Stimulated activated CD4-positive, alpha-beta T cell treated with anti-CD3 and anti-CD28 coated beads, Interleukin-15, amount 100 ng/mL, for 1 hour (primary cell): ENCODE results near the gene MRPL20.
"Not testable (repeated sequence)": the region's sequence is repeated elsewhere in the genome, so short reads cannot be mapped to it uniquely, and the experiment has no call there.

ENCODE experiments used
- DNase-seq, 2 donors: peaks; one replicate each; pipeline ENCODE4 v3.0.0-alpha.2; 2020; ENCODE audit warnings: low read depth in 1 of 2, low spot score in 1 of 2

The MRPL20 gene

DNA sequence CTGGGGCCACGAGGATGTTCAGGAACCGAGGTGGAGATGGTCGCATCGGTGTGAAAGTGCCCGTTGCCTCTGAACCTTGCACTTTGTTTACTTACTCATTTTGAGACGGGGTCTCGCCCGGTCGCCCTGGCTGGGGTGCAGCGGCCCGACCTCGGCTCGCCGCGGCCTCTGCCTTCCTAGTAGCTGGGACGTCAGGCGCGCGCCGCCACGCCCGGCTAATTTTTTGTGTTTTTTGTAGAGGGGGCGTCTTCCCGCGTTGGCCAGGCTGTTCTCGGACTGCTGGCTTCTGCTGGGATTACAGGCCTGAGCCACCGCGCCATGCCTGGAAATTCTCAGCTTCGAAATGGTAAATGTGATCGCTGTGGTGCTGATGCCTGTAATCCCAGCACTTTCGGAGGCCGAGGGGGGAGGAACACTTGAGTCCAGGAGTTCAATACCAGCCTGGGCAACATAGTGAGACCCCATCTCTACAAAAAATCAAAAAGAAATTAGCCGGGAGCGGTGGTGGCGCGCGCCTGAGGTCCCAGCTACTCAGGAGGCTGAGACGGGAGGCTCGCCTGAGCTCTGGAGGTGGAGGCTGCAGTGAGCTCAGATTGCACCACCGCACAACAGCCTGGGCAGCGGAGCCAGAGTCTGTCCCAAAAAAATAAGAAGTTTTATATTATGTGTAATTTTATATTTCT lies 684 bp upstream of the MRPL20 start:
- no peak for DNase-seq

DNA sequence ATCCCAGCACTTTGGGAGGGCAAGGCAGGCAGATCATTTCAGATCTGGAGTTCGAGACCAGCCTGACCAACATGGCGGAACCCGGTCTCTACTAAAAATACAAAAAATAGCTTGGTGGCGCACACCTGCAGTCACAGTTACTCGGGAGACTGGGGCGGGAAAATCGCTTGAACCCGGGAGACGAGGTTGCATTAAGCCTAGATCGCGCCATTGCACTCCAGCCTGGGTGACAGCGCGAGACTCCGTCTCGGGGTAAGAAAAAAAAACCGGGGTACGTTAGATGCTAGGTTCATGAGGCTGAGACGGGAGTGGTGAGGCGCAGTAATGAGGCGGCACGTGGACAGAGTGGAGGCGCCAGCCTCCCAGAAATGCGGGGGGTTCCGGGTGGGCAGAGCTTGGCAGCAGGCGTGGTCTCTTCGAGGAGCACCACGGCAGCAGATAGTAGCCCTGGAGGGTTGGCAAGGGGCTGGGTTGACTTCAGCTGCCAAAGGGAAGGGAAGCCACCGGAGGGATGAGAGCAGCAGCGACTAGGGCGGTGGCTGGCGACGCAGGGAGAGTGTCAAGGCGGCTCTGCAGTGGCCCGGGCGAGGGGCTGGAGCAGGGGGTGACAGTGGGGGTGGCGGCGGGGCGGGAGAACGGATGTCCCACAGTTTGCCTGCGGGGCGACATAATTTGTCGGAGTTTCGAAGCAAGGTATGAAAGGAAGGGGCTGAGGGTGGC lies 832 bp downstream of the MRPL20 start:
- DNase-seq, result no peak

DNA sequence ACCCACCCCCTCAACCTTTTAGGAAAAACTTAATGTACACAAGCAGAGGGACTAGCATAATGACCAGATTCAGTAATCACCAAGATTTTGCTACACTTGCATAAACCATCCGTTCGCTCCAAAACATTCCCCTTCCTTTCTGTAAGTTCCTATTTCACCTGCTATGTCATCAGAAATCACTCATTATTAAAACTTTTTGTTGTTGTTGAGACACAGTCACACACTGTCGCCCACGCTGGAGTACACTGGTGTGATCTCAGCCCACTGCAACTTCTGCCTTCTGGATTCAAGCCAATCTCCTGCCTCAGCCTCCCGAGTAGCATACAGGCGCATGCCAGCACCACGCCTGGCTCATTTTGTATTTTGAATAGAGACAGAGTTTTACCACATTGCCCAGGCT lies 3.4 kb downstream of the MRPL20 start:
- no peak for DNase-seq

DNA sequence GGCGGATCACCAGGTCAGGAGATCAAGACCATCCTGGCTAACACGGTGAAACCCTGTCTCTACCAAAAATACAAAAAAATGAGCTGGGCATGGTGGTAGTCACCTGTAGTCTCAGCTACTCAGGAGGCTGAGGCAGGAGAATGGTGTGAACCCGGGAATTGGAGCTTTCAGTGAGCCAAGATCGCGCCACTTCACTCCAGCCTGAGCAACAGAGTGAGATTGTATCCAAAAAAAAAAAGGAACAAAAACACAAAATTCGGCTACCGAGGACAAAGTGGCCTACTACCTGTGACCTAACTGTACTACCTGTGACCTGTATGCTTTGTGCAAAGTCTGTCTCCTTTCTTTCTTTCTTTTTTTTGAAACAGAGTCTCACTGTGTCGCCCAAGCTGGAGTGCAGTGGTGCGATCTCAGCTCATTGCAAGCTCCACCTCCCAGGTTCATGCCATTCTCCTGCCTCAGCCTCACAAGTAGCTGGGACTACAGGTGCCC lies 4.1 kb downstream of the MRPL20 start:
- not testable (repeated sequence) for DNase-seq

DNA sequence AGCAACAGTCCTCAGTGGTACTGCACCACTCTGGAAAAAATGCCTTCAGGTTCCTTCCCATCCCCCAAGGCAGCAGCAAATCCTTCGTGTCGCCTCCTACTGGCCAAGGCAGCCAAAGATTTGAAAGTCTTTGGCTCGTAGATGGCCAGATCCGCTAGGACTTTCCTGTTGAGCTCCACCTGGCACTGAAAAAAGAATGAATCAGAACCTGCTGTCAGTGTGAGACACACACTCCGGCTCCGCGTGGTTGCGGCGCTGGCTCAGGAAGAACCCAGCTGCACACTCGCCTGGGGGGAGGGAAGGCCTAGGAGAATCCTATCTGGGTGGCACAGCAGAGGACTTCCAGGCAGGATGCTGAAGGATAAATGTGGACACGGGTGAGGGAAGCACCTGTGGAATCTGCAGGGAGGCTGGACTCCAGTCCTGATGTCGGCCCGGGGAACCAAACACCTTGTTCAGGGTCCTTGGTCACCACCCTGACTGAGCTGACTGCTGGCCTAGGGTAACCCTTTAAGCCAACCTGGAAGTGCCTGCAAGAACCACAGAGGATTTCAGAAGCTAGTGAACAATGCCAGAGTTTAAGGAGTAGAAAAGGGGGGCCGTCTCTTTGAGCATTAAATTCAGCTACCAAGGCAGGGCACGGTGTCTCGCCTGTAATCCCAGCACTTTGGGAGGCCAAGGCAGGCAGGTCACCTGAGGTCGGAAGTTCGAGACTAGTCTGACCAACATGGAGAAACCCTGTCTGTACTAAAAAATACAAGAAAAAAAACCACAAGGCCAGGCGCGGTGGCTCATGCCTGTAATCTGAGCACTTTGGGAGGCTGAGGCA lies 4.8 kb downstream of the MRPL20 start:
- DNase-seq, result no peak

DNA sequence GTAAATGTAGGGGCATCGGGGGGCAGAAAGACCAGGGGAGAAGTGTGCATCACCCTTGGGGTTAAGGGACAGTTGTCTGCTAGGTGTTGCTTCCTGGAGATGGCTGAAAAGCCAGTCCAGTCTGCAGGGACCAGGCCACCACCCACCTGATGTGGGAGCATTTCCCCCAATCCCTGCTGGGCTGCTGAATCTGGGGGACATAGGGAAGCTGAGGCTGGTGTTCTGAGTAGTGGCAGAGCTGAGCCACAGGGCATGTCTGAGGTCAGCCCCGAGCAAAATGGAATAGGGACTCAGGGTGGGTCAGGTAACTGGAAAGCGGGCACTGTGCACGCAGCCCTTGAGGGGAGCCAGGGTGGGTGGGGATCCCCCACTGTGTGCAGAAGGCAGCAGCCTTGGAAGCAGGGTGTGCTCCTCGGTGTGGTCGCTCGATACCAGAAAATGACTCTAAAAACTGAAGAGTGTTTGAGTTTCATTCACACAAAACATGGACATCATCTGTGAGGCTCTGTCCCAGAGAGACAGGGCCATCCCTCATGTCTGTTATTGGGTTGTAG lies 5.6 kb downstream of the MRPL20 start:
- DNase-seq, result no peak

DNA sequence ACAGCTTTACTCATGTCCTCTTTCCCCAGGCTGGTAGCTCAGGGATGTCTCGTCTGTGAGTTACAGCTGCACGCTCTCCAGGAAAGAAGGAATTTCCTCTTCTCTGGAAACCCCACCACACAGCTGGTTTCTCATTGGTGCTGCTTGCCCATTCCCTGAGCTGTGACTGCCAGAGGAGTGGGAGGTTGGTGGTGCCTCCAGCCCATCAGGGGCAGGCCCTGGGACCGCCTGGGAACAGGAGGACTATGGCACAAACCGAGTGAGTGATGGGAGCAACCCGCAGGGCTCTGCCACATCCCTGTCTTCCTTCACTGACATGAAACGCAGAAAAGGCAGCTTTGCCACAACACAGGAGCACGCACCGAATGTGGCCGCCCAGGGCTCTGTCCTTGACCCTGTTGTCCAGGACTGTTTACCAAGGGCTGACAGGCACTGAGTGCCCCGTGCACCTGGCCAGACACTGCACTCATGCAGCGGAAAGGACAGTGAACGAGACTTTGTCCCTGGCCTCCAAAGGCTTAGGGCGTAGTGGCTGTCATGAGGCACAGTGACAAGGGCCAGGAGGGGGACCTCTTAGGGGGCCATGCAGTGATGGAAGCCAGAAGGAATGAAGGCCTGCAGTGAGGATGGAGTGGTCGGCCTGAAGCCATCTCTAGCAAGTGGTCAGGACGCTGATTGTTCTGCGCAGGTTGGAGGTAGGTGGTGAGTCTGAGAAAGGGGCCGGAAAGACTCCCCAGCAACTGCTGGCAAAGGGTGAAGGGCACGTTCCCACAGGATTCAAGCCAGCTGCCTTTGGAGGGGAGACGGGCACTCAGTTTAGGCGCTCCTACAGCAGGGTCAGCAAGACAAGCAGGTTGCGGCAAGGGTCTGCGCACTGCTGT lies 6.3 kb downstream of the MRPL20 start:
- DNase-seq, result no peak

DNA sequence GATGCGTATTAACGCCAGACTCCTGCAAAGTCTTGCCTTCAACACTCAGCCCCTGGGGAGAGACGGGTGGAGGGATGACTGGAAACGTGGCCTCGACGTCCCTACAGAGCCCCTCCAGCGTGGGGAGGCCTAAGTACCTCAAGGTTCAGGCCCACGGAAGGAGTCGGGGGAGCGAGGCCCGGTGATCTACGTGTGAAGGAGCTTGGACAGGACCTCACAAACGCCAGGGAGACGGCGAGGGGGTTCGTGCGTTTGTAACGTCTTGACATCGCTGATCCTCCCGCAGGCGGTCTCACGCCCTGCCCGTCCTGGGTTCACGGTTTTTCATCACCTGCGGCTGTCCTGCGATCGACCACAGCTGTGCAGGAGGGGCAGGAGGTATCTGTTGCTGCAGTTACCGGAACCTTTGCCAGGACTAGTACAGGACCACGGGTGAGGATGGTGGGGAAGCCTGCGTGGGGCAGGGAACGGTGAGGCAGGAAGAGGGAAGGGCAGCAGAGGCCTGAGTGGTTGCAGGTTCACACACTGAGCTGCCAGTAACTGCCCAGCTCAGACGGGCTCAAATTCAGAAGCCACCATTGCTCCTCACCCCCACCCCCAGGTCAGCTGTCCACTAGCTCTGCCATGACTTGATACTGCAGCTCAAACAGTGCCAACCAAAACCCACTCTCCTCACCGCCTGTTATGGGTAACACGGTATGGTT lies 7.1 kb downstream of the MRPL20 start:
- no peak for DNase-seq

DNA sequence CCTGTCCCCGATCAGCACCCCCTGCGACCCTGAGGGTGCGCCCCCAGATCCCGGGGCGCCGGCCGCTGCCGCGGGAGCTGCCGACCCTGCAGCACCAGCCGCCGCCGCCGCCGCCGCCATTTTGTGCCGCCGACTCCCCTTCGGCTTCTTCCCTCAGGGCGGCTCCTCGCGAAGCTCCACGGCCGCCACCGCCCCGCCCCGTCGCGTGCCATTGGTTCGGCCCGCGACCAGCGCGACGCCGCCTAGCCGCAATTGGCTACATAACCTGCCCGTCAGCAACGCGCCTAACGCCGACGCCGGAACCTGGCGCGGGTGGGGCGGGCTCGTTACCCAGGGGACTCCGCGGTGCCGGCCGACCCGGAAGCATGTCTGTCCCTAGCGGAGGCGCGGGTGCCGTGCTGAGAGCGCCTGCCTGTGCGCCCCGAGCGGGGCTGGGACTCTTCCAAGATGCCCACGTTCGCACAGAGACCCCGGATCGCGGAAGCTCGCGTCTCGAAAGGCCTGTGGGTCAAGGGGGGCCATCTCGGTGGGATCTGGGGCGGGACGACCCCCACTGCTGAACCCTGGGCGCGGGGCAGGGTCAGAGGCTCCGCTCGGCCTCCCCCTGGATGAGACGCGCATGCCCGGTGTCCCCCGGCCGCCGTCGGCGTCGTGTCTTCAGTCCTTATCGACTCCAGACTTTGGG lies 7.8 kb downstream of the MRPL20 start, which contains the start of gene CCNL2:
CCNL2 (minus strand) TSS at position 149 of the 685 bp plus-strand sequence; CDS start at position 120, 29 bp downstream.
- DNase-seq, result peak; percentile 99

DNA sequence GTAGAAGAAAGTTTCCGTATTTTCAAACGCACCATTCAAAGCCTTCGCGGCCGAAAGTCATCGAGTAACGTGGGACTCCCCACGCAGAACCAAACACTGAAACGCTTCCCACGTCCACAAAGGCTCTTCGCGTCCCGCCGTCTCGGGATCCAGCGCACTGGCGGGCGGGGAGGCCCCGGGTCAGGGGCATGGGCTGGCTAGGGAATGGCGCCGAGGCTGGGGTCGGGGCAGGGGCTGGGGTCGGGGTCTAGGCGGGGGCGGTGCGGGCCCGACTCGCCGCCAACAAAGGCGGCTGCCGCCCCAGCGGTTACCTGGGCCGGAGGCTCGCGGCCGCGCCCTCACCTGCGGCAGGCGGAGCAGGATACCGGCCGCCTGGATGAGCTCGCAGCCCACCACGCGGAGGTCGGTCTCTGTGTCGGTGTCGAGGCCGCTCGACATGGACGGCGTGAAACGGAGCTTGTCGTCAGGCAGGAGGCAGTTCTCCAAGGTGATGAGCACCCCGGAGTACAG lies 8.4 kb downstream of the MRPL20 start:
- DNase-seq, result no peak

DNA sequence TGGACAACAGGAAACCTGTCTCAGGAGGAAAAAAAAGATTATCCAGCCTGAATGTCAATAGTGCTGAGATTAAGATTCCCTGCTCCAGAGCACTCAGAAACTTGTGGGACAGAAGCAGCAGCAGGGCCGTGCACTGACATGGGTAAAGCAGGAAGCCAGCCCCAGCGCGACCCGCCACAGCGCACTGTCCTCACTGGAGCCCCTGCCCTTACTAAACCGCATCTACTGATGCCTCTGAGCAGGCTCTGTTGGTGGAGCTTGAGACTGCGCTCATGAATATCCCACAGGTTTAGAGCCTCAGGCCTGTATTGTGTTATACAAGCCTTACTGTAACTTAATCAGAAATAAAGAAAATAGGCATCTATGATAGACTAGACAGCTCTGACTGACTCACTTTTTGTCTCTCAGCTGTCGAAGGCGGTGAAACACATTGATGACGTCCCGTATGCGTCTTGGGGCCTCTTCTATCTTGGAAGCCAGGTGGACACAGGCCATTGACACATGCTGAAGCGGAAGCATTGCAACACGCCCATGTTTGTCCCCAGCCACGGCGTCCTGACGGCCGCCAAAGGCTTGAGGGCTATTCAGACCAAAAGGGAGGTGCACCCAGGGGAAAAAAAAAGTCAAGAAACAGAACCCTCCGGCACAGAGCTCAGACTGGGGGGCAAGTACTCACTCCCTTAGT lies 9.1 kb downstream of the MRPL20 start:
- no peak for DNase-seq

DNA sequence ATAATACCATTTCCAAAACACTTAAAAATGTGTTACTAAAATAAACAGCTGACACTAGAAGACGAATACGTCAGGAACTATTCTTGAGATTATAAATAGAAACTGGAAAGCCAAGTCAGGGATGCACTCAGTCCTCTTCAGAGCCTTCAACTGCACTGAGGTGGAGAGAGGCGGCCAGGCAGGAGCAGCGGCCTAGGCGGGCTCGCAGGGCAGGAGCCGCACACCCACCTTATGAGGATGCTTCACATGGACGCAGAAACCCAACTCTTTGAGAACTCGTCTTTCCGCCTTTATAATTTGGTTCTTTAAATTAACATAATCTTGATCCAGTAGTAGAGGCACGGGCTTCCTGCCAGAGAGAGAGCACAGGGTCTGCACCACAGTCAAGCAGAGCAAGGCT lies 11.9 kb downstream of the MRPL20 start:
- DNase-seq, result no peak

DNA sequence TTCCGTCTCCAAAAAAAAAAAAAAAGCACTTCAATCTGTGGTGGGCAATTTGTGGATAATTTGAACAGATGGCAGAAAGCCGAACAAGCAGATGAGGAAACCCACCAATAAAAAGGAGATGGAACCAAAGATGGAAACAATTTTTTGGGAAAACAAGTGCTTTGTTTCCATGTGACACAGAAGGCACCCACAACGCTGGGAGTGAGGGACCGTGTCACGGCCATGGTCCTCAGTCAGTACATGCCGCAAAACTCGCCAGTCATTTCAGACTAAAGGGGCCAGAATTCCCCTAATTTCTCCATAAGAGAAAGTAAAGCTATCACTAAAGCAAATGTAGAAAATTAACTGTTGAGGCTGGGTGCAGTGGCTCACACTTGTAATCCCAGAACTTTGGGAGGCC lies 13.0 kb downstream of the MRPL20 start:
- no peak for DNase-seq

DNA sequence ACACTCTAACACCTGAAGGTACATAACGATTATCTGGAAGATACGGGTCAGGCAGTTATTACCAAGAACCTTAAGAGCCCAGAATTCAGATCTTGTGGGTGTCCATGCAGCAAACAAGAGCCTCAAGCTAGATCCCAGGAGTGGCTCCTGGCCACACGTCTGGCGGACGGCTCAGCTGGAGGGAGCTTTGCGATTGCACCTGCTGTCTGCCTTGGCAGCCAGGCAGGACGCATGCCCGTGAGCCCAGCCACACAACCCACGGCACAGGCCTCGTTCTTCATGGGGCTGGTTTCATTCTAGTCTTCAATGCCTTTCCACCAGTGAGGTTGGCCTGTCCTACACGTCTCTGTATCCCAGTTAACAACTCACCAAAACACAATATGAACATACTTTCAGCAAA lies 13.7 kb downstream of the MRPL20 start:
- no peak for DNase-seq

DNA sequence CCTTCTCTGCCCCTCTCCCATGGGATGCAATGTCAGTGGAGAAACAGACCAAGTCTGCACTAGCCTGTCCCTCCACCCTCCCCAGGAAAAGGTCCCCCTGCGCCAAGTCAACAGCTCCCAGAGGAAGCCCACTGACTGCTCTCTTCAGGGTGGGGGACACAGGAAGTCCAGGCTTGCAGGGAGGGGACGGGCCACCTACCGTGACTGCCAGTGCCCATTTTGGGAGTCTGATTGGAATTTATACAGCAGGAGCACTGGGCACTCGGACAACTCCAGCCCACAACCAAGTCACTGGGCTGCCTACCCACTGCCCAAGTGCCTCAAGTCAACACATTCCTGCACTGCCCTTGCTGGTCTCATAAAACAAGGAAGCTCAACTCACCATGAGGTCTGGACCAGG lies 14.1 kb downstream of the MRPL20 start:
- no peak for DNase-seq

DNA sequence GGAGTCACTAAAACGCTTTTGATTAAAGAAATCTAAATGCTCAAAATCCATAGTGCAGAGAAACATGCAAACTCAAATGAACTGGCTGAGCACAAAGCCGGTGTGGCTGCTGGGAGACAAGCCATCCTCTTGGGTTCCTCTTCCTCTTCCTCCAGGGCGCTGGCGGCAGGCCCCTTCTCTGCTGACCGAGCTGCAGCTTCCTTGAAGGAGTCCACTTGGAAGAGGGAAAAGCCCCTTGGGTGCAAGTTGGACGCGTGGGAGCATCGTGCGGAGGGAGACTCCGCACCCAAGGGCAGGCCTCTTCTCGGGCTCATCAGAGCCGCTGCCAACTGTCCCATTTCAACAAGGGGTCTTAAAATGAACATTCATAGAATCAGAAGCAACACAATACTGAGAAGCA lies 15.9 kb downstream of the MRPL20 start:
- DNase-seq, result no peak

DNA sequence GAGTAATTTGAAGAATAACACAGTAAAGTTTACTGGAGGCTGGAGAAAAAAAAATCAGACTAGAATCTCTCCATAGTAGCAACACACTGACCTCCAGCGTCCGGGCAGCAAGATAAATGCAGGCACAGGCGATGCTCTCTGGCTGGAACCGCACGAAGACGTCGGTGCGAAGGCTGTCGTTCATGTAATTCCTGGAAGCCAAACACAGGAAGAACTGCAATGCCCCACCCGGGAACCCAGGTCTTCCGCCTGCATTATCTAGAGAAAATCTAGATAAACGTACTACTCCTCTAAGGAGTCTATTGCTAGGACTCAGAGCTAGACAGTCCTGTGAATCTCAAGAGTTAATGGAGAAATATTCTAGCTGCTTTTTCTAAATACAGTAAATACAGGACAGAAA lies 16.4 kb downstream of the MRPL20 start:
- no peak for DNase-seq

DNA sequence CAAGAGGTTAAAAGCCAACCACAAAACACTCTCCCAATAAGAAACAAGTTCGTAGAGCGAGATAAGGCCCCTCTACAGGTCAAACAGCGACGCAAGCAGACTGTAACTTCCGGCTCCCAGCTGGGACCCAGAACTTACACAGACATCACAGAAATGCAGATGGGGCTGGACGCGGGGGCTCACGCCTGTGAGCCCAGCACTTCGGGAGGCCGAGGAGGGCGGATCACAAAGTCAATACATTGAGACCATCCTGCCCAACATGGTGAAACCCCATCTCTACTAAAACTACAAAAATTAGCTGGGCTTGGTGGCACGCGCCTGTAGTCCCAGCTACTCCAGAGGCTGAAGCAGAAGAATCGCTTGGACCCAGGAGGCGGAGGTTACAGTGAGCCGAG lies 19.0 kb downstream of the MRPL20 start:
- DNase-seq, result no peak
